Stromal cell of bone marrow (primary cell): ENCODE results near the gene ITSN2.

Experiments
- DNase-seq: peaks from one replicate; pipeline ENCODE4 v3.0.0-alpha.2; 2012; ENCODE audit warnings: low read depth

The ITSN2 gene

GRCh38 chr2:24176326-24176725 is 184.0 kb downstream of the ITSN2 start:
- DNase-seq, result no peak

DNA sequence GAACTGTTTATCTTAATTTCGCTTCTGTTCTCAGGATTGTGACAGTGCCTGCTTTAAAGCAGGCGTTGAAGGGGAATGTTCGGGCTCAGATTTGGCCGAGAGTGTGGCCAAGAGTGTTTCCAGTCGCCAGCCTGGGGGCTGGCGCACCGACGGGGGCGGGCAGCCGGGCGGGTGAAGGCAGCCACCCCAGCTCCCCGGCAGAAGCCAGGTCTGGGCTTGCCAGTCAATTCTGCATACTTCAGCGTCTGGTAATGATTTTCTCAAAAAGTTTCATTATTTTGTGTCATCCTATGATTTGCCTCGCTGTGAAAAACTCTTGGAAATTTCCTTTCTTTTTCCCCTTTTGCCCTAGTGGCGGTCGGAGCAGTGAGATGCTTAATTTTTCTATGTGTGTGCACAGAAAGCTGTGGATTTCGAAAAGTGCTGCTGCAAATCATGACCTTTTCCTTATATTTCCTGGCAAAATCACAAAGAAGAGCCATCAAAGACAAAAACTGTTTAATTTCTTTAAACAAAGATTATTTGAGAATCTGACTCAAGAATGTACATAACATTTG is 184.6 kb downstream of the ITSN2 start:
- DNase-seq, result no peak

DNA sequence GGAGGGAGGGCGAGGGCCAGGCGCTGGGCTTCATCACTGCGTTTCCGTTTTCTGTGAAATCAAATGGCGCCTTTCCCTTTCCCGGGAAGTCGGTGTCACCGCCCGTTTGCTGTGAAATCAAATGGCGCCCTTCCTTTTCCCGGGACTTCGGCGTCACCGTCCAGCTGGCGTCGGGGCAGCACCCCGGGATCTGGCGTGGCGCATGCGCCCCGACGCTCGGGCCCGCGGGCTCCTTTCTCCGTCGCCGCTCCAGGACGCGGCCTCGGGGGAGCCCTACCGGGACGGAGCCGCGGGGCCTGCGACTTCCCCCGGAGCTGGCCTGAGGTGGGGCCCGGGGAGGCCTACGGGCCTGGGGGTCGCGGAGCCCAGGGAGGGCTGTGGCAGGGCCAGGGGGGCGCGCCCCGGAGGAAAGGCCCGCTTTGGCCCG is 185.5 kb downstream of the ITSN2 start, which contains the start of gene FAM228A:
Gene FAM228A (plus strand): TSS at position 203 of the 427 bp plus-strand sequence. CDS start 428 bp downstream, outside the sequence.
- DNase-seq, result no peak

DNA sequence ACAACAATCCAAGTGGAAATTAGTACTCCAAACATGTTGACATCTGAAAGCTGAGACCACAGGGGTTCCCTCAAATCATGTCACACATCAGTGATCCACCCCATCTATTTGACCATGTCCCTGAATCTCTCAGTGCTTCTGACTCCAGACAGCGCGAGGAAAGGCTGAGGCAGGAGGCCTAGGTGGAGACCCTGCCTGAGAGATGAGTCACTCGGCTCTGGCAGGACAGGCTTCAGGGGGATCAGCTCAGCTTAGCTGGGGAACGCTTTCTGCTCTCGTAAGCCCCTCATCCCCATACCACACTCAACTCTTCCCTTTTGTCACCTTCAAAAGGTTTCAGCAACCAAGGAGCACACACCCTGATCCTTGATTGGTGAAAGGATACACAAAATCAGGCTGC is 191.3 kb downstream of the ITSN2 start:
- DNase-seq, result no peak

DNA sequence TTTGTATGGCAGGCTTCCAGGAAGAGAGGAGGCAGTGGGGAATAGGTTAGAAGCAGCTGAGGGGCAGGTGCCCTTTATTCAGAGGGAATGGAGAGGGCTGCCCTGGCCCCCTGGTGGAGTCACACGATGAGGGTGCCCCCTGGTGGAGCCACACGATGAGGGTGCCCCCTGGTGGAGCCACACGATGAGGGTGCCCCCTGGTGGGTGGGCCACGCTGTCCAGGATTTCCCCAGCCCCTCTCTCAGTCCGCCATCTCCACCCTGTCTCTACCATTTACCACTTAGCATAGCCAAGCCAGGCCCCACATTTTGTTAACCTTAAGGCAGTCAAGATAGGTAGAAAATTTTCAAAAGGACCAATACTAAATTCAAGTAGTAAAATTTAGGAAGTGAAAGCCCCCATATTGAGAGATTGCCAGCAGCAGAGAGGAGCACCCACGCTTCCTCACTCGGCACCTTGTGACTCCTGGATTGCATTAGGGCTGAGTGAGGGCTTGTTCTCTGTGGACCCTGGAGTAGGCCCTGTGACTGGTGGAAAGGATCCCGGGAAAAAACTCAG is 195.8 kb downstream of the ITSN2 start:
- DNase-seq, result no peak

GRCh38 chr2:24163601-24164000 is 196.7 kb downstream of the ITSN2 start:
- no peak for DNase-seq

DNA sequence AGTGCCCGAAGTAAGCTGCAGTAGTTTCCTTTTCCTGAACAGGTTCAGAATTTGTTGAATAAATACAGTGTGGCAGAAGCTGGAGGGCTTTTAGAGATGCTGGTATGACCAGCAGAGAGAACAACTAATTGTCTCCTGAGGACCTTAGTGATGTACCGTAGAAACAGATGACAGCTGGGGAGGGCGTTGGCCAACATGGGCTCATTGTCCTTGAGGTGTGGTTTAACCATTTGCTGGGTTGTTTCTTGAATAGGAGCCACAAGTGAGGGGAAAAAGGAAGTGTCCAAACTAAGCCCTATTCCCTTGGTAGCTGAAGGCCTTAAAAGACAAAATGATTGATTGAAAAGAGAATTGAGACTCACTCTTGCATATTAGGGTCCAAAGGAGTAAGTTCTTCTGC is 197.2 kb downstream of the ITSN2 start:
- DNase-seq, result no peak

DNA sequence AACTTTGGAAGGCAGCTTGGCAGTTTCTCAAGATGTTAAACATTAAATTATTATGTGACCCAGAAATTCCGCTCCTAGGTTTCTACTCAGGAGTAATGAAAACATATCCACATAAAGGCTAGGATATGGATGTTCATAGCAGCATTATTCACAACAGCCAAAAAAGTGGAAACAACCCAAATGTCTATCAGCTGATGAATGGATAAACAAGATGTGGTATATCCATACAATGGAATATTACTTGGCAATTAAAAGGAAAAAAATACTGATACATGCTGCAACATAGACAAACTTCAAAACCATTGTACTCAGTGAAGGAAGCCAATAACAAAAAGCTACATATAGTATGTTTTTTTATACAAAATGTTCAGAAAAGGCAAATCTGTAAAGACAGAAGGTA is 197.8 kb downstream of the ITSN2 start:
- no peak for DNase-seq

DNA sequence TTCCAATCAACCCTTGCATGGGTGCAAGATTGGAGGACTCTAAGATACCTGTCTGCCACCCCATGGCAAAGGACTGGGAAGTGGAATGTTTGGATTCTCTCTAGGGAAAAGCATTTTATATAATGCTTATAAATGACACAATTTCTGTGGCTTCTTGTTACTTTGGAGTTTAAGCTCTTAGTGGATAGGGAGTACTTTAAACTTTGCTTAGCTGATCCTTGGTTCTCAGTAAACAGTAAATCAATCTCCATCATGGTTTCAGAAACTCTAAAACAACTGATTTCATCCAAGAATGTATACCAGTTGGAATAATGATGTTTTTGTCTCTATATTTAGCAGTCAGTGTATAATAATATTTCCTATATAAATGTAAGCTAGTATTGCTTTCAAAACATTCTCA is 199.6 kb downstream of the ITSN2 start:
- DNase-seq, result no peak

- DNase-seq, result no peak
Measured at GRCh38 chr2:24159708-24160107, 200.6 kb downstream of the ITSN2 start.

GRCh38 chr2:24158131-24158530 is 202.2 kb downstream of the ITSN2 start:
- no peak for DNase-seq

DNA sequence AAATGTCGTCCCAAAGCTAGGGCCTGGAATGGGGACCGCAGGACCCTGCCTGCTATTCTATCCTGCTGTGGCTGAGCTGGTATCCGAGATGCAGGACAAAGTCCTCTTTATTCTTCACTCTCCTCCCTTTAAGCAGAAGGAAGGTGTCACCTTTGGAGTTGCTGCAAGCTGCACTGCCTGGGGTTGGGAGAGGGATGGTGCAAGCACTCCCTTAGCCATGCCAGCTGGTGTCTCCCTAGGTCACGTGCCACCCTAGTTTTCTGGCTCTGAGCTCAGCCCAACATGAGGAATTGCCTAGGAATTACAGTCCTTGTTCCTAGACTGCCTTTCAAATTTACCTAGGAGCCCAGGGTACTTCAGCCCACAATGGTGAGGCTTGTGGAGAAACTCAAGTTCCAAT is 206.9 kb downstream of the ITSN2 start:
- DNase-seq, result no peak
